Lower lobe of right lung (tissue), 2 donors: Measurements from ENCODE around the gene ATP6AP1. TPM values are rescaled to one million over a fixed set of nuclear protein-coding genes. Genes with fewer than 3 reads are reported as not detected.
"Not testable (repeated sequence)": the region's sequence is repeated elsewhere in the genome, so short reads cannot be mapped to it uniquely, and the experiment has no call there.

Experiments used
- ATAC-seq, 2 donors: fragments of 200-7000 bp; cut with Tn5 transposase; one replicate each; pipeline ENCODE4 v1.9.1; 2020 to 2022; ENCODE audit warnings: mild to moderate bottlenecking in 2 of 2, moderate library complexity in 2 of 2
- DNase-seq: peaks from one replicate; pipeline ENCODE4 v3.0.0-alpha.2; 2020
- H3K27ac ChIP-seq: fragments of 200-600 bp; one replicate; pipeline ENCODE4 v1.8.0; 2022
- H3K27me3 ChIP-seq: fragments of 200-600 bp; one replicate; pipeline ENCODE4 v1.8.0; 2022; ENCODE audit warnings: low read depth
- H3K36me3 ChIP-seq: fragments of 200-600 bp; one replicate; pipeline ENCODE4 v1.8.0; 2022; ENCODE audit warnings: mild to moderate bottlenecking
- H3K4me1 ChIP-seq: fragments of 200-600 bp; one replicate; pipeline ENCODE4 v1.8.0; 2022
- H3K4me3 ChIP-seq: fragments of 200-600 bp; one replicate; pipeline ENCODE4 v1.8.0; 2022; ENCODE audit warnings: mild to moderate bottlenecking
- H3K9me3 ChIP-seq: fragments of 200-600 bp; one replicate; pipeline ENCODE4 v1.8.0; 2022
- intact Hi-C: fragments of 100-400 bp; cut with DNase I; formaldehyde crosslinking; loops from one replicate; pipeline ENCODE4 v1.11.0; 2022
- total RNA-seq: library from RNA; stranded (reverse); fragmentation: NEBNext Ultra II Directional; extraction: Animal tissue kit (Norgen Biotek cat#: 25700); gene quantifications from one replicate; pipeline ENCODE4 v1.2.1, GENCODE V29; 2021
- TF ChIP-seq, protein P1 (sequence below): fragments of 200-600 bp; IDR thresholded peaks from one replicate; pipeline ENCODE4 v1.8.0; 2022; ENCODE audit warnings: antibody characterized with exemption, mild to moderate bottlenecking
- donor health status: DM: no; HTN: yes; CAD: no; lungs with severe emphysema.

Gene ATP6AP1
- total RNA-seq, 1 donor from 2014 or later, result 235 TPM

DNA sequence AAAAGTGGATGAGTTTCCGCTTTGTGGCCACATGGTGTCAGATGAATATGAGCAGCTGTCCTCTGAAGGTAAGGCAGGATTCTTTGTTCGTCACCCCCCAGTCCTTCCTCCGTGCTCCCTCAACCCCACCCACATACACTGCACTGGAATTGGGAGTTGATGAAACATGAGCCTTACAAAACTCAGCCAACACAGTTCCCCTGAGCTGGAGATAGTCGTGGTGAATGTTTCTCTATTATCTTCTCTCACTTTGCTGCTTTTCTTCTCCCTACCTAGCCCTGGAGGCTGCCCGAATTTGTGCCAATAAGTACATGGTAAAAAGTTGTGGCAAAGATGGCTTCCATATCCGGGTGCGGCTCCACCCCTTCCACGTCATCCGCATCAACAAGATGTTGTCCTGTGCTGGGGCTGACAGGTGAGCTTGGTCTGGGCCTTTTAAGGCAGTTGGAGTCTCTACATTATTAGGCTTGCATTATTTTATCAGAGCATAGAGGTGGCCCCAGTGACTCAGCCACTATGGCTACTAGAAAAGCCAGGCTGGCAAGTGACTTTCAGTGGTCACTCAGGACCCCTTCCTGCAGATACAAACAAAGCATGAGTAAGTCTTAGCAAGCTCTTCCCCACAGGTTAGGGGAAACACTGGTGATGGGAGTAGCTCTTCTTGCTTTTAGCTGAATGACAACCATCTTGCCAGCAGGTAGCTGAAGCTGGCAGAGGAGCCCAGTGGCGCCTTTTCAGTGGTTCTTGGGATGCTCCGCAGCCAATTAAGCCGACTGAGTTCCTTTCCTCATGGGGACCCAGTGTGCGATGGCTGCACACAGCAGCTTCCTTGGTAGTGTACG lies 28.7 kb upstream of the ATP6AP1 start:
- no peak for ATAC-seq
- H3K27ac ChIP-seq, result peak overlapping the region; percentile 99
- intact Hi-C loops, result no loop called here
- TF ChIP-seq, protein P1, sequence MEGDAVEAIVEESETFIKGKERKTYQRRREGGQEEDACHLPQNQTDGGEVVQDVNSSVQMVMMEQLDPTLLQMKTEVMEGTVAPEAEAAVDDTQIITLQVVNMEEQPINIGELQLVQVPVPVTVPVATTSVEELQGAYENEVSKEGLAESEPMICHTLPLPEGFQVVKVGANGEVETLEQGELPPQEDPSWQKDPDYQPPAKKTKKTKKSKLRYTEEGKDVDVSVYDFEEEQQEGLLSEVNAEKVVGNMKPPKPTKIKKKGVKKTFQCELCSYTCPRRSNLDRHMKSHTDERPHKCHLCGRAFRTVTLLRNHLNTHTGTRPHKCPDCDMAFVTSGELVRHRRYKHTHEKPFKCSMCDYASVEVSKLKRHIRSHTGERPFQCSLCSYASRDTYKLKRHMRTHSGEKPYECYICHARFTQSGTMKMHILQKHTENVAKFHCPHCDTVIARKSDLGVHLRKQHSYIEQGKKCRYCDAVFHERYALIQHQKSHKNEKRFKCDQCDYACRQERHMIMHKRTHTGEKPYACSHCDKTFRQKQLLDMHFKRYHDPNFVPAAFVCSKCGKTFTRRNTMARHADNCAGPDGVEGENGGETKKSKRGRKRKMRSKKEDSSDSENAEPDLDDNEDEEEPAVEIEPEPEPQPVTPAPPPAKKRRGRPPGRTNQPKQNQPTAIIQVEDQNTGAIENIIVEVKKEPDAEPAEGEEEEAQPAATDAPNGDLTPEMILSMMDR, result no peak
- DNase-seq, result no peak
- peaks cover 27% of the 10 kb centered on the region for H3K36me3 ChIP-seq
- peak overlapping the region; percentile 74 for H3K4me3 ChIP-seq
- no peaks in the 10 kb centered on the region for H3K27me3 ChIP-seq
- peaks cover 14% of the 10 kb centered on the region for H3K4me1 ChIP-seq
- H3K9me3 ChIP-seq, result no peaks in the 10 kb centered on the region

DNA sequence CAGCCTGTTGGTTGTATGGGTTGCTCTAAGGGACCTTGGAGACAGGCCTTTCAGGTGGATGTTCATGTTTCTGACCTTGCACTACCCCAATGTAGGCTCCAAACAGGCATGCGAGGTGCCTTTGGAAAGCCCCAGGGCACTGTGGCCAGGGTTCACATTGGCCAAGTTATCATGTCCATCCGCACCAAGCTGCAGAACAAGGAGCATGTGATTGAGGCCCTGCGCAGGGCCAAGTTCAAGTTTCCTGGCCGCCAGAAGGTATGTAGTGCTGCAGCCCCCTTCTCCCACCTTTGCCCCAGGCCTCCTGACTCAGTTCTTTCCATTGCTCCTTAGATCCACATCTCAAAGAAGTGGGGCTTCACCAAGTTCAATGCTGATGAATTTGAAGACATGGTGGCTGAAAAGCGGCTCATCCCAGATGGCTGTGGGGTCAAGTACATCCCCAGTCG lies 28.1 kb upstream of the ATP6AP1 start:
- DNase-seq, intact Hi-C loops, H3K9me3 ChIP-seq, ATAC-seq, H3K4me3 ChIP-seq, H3K27ac ChIP-seq, H3K27me3 ChIP-seq: not testable (repeated sequence)
- Histone ChIP-seq H3K36me3 (peaks cover 27% of the 10 kb centered on the region), H3K4me1 (peaks cover 14% of the 10 kb centered on the region)

DNA sequence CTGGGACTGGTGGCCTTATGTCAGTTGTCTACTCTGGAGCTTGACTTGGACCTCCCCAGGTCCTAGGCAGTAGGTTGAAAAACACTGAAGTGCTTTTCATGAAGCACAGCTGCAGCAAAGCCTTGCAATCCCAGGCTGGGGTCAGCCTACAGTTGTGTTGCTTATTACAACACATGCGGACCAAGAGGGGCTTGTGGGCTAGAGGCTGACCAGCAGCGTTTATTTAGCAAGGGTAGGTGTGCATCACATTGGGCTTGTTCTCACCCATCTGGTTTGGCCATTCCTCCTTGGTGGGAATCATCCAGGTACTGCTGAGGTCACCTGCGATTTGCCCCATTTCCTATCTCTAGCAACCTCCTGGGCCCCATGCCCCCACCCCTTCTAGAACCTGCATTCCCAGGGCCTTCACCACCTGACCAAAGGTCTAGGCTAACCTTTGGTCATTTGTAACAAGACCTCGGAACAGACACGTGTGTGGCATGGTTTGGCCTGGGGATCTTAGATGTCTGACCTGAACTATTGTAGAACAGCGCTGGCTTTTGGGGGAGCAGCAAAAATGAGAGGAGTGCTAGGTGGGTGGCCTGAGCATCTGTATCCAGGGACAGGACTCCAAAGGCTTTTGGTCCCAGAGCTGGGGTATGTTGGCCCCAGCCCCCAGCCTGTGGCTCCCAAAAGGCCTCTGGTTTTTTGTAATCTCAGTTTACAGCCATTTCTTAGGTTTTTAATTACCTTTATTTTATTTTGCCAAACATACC lies 27.3 kb upstream of the ATP6AP1 start:
- H3K27me3 ChIP-seq, result no peaks in the 10 kb centered on the region
- no peak for ATAC-seq
- no peak overlapping the region for H3K4me3 ChIP-seq
- intact Hi-C loops, result no loop called here
- H3K9me3 ChIP-seq, result no peaks in the 10 kb centered on the region
- no peak overlapping the region for H3K27ac ChIP-seq
- peaks cover 27% of the 10 kb centered on the region for H3K36me3 ChIP-seq
- DNase-seq, result no peak
- TF ChIP-seq, protein P1, result no peak
- H3K4me1 ChIP-seq, result peaks cover 14% of the 10 kb centered on the region

DNA sequence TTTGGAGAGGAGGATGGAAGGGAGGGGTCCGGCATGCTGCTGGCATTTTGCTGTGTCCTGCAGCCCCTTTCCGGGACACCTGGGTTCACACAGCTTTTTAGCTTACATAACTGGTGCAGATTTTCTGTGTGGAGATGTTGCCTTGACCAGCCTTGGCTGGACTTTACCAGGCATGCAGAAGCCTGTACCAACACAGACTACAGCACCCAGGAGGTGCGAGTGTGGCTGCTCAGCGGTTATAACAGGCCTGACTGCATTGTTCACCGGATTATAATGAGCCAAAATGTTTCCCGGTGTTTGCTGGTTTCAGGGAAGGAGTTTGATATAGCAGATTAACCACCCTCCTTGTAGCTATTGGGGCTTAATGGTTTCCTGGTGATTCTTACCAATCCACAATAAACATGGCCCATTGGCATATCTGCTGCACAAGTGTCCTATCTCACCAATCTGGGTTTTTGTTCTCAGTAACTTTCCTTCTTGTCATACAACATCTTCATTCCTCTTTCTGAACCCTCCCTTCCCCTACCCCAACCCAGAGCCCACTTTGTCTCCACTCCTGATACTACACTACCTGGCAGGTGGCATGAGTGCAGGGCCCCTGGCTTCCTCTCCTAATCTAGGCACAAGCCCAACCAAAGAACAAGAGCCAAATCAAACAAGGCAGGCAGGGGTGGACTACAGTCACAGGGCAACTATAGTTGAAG lies 26.4 kb upstream of the ATP6AP1 start:
- intact Hi-C loops, result no loop called here
- Histone ChIP-seq H3K27me3 (no peaks in the 10 kb centered on the region), H3K36me3 (peaks cover 27% of the 10 kb centered on the region), H3K4me1 (peaks cover 14% of the 10 kb centered on the region), H3K27ac (no peak overlapping the region), H3K4me3 (no peak overlapping the region), H3K9me3 (no peaks in the 10 kb centered on the region)
- DNase-seq (no peak), ATAC-seq (no peak)
- TF ChIP-seq, protein P1, result no peak

DNA sequence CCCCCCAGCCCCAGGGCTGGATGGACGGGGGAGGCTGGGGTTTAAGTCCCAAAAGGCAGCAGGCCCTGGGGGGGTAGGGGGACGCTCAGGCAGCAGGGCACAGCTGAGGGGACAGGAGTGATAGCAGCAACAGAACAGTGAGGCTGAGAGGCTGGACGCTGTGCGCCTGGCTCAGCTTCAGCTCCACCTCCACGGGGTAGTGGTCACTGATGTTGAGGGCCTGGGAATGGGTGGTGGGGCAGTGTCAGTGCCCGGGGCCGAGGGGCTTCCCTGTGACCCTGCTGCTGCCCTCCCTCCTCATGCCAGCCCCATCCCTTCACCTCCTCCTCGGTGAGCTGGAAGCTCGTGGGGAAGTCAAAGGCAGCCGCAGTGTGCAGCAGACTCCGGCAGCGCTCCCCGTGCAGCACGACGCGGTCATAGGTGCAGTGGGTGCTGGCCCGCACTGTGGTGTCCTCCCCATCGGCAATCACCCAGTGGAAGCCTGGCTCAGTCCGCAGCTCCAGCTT lies 25.8 kb upstream of the ATP6AP1 start:
- ATAC-seq (no peak), DNase-seq (no peak)
- Histone ChIP-seq H3K9me3 (no peaks in the 10 kb centered on the region), H3K4me1 (peaks cover 14% of the 10 kb centered on the region), H3K4me3 (no peak overlapping the region), H3K27me3 (no peaks in the 10 kb centered on the region), H3K36me3 (peaks cover 27% of the 10 kb centered on the region), H3K27ac (no peak overlapping the region)
- intact Hi-C loops, result no loop called here
- TF ChIP-seq, protein P1, result no peak
